Germinal center (tissue), 1 donor: Measurements from ENCODE around the gene CERS6.
"Not testable (repeated sequence)": the region's sequence is repeated elsewhere in the genome, so short reads cannot be mapped to it uniquely, and the experiment has no call there.

ENCODE experiments used
- DNase-seq: peaks from one replicate; pipeline ENCODE4 v3.0.0; 2012; ENCODE audit warnings: mixed read lengths, low spot score

The CERS6 gene, protein sequence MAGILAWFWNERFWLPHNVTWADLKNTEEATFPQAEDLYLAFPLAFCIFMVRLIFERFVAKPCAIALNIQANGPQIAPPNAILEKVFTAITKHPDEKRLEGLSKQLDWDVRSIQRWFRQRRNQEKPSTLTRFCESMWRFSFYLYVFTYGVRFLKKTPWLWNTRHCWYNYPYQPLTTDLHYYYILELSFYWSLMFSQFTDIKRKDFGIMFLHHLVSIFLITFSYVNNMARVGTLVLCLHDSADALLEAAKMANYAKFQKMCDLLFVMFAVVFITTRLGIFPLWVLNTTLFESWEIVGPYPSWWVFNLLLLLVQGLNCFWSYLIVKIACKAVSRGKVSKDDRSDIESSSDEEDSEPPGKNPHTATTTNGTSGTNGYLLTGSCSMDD

DNA sequence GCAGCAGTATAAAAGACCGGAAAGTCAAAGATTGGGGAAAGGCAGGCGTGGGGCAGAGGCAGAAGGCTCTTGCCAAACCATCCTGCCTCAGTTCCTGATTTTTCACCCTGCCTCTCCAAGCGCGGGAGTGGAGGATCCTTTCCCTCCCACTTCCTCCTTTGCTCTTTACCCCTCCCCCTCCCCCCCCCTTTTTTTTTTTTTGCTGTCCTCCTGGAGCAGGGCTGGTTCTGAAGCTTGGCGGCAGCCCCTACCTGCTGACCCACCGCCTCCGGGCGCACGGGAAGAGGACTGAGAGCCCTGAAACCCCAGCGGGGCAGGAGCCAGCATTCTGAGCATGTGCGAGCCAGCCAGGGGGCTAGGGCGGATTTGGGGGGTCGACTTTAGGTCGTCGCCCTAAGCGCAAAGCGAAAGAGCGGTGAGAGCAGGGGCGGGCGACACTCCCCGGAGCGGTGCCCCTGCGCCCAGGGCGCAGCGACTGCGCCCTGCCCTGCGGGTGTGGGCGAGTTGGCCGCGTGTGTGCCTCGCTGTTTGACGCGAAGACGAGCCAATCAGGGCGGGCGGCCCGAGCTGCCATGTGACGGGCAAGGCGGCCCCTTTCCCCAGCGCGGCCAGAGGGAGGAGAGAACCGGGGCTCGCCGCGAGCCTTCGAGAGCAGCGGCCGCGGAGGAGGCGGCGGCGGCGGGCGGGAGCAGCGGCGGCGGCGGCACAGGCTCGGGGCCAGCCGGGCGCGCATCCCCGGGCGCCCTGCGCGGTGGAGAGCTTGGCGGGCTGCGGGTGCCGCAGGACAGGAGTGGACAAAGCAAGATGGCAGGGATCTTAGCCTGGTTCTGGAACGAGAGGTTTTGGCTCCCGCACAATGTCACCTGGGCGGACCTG, at the start of gene CERS6:
TSS of gene CERS6 (plus strand) at position 628 of the 876 bp plus-strand sequence. CDS start at position 805, 177 bp downstream.
- peak; percentile 91 for DNase-seq

DNA sequence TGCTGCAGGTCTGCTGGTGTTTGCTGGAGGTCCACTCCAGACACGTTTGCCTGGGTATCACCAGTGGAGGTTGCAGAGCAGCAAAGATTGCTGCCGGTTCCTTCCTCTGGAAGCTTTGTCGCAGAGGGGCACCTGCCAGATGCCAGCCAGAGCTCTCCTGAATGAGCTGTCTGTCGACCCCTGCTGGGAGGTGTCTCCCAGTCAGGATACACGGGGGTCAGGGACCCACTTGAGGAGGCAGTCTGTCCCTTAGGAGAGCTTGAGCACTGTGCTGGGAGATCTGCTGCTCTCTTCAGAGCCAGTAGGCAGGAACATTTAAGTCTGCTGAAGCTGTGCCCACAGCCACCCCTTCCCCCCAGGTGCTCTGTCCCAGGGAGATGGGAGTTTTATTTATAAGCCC, 43.8 kb upstream of the CERS6 start:
- not testable (repeated sequence) for DNase-seq

DNA sequence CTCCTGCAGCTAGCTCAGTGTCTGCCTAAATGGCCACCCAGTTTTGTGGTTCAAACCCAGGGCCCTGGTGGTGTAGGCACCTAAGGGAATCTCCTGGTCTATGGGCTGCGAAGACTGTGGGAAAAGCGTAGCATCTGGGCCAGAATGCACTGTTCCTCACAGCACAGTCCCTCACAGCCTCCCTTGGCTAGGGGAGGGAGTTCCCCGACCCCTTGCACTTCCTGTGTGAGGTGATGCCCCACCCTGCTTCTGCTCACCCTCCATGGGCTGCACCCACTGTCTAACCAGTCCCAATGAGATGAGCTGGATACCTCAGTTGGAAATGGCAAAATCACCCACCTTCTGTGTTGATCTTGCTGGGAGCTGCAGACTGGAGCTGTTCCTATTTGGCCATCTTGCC, 43.0 kb upstream of the CERS6 start:
- DNase-seq: not testable (repeated sequence)

DNA sequence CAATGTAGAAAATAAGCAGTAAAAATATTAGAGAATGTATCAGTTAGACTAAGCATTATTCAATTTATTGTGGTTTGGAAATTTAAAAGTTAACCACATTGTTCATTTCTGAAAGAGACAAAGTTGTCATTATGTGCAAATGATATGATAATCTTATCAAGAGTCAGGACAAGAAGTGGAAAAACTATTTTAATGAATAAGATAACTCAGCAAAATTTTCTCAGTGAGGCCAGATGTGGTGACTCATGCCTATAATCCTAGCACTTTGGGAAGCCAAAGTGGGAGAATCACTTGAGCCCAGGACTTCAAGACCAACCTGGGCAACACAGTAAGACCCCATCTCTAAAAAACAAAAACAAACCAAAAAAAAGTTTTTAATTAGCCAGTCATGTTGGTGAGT, 39.5 kb upstream of the CERS6 start:
- no peak for DNase-seq

DNA sequence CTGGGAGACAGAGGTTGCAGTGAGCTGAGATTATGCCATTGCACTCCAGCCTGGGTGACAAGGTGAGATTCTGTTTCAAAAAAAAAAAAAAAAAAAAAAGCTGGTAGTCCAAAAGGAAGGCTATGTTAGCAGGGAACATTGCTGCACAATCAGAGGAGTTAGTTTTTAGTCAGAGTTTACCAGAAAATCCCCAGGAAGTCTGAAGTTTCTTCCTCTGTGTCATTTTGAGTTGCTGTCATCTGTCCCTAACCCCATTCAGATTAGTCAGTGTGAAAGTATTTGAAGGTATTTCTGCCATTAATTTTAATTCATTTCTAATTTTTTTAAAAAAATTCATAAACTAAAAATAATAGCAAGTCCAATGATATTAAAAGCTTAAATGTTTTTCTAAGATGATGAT, 33.5 kb upstream of the CERS6 start:
- DNase-seq: no peak

DNA sequence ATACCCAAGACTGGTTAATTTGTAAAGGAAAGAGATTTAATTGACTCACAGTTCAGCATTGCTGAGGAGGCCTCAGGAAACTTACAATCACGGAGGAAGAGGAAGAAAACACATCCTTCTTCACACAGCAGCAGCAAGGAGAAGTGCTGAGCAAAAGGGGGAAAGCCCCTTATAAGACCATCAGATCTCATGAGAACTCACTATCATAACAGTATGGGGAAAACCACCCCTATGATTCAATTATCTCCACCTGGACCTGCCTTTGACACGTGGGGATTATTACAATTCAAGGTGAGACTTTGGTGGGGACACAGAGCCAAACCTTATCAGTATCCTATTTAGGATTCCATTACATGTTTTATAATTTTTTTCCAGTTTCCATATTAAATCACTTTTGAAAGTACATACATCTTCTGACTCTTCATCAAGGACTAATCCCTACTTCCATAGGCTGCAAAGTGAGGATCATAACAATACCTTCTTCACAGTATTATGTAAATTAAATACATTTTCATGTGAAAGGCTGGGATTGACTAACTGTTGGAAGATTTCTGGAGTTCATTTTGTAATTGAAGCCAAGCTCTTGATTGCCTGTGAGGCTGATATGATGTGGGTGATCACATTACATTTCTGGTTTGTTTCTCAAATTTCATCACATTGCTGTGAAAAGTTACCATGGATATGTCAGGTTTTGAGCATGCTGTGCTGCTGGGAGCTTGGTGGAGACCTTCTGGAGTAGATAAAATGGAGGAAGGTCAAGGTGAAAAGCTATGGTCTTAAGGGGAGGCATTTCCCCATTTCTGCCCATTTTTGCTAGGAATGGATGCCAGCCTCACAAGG, 31.7 kb upstream of the CERS6 start:
- no peak for DNase-seq

DNA sequence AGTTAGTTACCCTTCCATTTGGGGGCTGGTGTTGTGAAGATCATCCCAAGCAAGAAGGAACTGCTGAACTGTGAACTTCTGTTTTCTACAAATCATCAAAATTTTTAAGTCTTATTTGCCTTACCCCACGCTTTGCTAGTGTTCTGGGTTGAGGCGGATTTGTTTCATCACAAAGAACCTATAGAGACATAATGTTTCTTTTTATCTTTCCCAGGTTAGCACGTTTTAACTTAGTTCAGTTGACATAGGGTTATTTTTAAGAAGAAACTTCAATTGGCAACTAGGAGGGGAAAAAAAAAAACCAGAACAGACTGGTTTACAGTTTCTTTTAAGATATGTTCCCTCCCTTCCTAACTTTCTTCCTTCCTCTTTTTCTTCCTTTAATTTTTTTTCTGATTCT, 31.1 kb upstream of the CERS6 start:
- no peak for DNase-seq

DNA sequence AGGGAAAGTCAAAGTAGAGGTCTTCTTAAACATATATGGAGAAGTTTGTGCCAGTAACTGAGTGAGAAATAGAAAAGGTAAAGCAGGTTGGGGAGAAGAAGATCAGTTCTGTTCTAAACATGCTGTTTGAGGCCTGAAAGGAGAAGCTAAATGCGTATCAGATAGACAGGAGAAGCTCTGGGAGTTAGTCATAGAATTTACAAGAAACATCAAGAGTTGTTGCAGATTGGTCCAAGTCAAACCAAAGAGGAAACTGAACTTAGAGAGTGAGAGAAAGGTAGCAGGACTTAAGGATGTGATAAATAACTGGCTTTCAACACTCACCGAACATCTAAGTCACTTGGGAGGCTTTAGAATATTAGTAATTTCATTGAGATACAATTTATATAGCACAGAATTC, 29.2 kb upstream of the CERS6 start:
- DNase-seq: no peak

DNA sequence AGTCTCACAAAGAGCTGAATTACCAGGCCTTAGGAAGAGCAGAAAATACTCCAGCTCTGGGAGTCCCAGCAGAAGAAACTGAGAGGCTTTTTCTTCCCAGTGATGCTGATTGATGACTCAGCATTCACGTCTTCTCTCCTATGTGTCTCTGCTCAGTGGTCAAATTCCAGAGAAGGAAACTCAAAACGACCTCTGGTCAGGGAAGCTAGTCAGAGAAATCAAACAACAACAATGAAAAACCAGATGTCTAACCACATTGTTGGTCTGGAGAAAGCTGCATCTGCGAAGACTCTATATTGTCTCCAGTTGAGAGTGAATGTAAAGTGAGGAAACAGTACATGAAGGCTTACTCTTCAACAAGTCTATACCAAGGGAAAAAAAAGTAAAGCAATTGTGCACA, 28.6 kb upstream of the CERS6 start:
- DNase-seq: no peak

DNA sequence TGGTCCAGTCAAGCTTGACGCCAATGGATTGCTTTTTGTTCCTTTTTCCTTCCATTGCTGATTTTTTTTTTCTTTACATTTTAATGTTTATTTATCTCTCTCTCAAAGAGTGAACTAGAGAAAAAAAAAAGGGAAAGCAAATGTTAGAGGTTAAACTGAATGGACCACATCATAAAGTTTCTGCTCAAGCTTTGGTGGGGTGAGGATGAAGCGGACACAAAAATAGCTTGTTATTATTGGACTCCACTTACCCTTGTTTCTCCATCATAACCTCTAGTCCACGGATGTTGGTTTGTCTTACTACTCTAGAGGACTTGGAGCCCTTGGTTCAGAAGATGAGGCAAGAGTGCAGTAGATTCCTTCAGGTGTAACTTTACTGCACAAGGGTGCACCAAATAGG, 27.6 kb upstream of the CERS6 start:
- no peak for DNase-seq

DNA sequence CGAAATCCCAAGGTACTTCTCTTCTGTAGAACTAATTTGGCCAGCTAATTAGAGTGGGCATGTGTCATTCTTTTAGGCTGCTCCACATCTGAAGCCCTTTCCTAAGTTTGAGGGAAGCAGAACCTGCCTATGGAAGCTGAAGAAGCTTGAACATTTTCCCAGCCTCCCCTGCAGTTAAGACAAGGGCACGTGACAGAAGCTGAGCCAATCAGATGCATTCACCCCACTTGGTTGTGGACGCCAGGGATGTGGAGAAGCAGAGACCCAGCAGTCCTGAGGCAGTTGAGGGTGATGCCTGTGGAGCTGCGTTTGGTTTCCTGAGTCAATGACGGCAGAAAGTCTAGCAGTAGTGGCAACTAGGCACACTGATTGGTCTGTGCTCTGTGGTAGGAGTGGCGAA, 26.1 kb upstream of the CERS6 start:
- no peak for DNase-seq

DNA sequence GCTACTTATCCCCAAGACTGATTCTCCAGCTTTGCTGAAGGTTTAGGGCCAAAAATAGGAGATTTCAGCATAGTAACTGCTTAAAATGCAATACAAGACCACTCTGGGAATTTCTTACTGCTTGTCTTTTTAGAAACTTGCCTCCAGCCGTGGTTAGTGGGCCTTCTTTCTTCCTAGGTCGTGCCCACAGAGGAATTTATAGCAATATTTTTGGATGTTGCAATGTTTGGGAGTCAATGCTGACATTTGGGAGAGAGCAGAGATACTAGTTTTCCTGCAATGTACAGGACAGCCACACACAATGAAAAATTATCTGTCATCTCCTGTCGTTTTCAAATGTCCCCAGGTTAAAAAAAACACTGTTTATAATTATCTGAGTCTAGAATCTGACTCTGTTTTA, 25.6 kb upstream of the CERS6 start:
- DNase-seq: no peak

DNA sequence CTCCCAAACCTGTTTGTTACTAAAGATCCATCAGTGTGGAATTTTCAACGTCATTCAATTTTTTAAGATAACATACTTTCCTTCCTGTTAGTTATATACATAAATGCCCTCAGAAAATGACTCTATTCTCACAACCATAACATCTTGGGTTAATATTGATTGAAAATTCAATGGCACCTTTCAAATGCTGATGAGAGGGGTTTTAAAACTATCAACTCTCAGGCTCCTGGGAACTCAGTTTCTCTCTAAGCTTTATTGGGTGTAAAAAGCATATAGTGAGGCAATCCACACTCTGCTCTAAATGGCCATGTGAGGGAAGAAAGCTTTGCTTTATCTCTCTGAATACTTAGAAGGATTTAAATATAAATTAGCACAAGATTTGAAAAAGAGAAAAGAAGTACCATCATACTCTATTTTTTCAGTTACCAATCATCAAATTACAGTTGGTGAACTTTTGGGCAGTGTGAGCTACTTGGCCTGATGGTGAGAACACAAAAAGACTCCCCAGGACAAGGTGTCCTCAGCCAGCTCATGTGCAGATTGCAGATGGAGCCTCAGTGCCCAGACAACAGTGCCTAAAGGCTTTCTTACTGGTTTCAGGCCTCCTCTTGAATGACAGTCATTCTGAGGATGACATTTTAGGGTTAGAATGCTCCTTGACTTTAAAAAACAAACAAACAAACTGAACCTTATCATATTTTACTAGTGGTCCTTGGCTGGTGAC, 24.6 kb upstream of the CERS6 start:
- DNase-seq: no peak

DNA sequence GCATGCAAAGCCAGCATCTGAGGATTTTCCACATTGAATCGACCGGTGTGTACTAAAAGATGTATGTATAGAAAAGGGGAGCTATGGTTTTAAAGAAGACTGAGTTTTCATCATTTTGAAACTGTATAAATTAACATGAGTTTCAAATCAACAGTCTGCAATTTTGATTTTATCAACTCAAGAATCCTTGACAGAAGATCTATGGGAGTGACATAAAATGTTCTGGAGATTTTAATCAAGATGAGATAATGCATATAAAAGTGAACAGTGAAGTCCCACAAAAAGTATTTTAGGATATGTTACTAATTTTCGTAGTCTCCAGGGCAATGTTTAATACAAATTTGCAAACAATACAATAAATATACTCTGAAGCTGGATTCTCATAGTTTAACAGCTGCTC, 24.0 kb upstream of the CERS6 start:
- no peak for DNase-seq

DNA sequence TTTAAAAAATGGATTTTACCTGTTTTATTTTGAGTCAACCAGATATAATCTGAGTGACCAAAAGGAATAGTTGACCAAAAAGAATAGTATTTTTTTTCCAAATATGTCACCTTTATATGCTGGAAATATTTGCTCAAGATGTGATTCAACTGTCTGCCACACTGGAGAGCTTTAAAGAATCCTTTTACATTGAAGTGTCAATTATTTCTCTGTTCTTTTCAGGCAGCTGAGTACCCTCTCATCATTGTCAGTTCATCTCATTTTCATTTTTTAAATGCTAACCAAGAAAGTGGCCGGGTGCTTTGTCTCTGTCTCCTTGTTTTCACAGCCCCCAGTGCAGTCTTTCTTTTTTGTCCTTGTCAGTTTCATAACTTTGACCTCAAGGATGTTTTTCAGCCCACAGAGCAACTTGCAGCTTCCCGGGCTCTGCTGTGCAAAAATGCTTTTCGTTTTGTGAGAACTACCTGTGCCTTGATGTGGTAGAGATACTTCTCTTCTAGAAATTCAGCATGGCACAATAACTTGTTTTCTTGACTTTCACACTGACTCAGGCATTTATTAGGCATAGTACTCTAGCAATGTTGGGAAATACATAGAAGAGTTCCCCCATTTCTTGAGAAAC, 23.4 kb upstream of the CERS6 start:
- no peak for DNase-seq

DNA sequence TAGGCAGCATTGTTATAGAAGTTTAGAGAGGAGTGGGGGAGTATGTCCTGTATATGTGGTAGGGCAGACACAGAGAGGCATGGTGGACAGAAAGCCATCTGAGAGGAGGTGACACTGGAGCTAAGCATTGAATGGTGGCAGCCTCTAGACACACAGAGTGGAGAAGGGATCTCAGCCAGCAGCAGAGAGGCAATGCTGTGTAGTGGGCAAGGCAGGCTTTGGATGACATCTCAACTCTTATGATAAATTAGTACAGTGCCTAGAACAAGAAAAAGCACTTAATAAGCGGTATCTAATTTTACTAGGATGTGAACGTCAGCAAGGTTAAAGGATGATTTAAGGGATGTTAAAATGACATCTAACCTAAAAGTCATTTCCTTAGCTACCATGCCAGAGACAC, 22.5 kb upstream of the CERS6 start:
- no peak for DNase-seq

DNA sequence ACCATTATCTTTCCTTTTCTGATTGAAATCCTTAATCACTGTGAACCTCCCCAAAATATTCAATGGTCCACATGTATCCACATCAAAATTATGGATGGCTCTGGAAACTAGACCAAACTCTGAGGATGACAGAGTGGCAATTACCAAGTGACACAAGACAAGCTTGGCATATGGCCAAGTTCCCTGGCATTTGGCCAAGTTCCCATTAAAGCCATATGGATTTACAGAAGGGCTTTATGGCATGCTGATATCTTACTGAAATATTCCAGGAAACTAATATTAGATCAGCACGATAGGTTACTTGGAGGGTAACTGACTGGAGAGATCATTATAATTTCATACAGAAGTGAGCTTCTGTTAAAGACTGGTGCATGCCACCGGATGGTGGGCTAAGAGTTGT, 21.9 kb upstream of the CERS6 start:
- no peak for DNase-seq

DNA sequence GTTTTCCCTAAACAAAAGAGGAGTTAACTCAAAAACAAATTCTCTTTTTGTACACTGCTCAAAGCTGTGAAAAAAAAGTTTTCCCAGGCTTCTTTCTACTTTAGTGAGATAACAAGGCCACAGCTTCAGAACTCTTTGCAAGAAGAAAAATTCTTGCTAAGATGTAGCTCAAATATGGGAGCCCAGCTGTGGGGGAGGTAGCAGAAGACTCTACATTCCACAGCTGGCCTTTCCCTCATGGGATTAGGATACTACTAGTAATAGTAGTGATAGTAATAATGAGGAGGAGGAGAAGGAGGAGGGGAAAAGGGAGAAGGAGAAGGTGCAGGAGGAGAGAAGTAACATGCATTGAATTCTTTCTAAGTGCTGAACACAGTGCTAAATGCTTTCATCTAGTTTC, 19.2 kb upstream of the CERS6 start:
- DNase-seq: no peak

DNA sequence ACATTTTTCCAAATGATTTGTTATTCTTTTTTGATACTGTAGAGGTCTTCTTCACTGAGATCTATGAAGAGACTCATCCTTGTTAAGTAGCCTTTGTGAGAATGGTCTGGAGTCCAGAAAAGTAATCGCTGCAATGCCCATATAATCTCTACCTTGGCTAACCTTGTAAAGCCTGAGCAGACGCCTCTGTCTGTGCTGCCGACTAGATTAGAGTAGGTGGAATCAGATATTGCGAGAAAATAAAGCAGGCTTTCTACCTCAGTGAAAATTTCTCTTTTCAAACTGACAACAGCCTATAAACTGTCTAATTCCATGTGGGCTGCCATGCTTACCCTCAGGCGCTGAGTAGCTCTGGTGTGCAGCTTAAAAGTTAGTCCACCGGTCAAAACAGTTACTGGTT, 17.5 kb upstream of the CERS6 start:
- DNase-seq: no peak

DNA sequence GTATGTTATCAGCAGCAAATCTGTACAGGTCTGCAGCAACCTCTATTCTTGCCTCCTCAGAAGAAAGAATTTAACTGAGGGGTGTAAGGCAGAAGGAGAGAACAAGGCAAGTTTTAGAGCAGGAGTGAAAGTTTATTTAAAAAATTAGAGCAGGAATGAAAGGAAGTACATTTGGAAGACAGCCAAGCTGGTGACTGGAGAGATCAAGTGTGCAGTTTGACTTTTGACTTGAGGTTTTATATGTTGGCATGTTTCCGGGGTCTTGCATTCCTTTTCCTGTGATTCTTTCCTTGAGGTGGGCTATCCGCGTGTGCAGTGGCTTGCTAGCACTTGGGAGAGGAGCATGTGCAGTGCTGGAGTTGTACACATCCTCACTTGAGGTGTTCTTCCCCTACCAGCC, 16.5 kb upstream of the CERS6 start:
- no peak for DNase-seq

DNA sequence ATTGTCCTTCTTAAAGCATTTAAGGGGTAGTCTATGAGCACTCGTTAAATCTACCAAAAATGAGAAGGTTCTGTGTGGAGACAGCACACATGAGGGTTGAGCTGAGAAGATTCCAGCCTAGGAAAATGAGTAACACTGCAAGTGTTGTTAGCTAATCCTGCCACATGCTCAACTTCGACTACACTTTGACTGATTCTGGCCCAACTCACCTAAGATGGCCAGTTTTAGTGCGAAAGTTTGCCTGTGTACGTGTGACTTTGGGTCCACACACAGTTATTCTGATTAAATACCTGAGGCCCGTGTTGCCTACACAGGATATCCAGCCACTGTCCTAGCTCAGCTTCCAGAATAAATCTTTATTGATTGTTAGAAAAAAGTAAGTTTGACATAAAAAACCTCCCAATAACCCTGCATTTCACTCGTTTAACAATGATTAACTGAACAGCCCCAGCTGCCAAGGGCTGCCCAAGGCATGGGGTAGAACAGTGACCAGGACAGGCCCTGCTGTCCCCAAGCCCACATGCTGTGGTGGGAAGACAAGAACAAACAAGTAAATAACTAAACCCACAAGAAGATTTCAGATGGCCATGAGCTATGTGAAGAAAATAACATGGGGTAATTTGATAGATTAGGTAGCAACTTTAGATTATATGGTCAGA, 14.7 kb upstream of the CERS6 start:
- DNase-seq: no peak
